Measurements from ENCODE around the gene TAF10. TPM values are rescaled to one million over a fixed set of nuclear protein-coding genes. Genes with fewer than 3 reads are reported as not detected.

Gene TAF10
- total RNA-seq, 4 donors from 2014 or later: 55.9 to 90.8 (median 74.5) TPM

DNA sequence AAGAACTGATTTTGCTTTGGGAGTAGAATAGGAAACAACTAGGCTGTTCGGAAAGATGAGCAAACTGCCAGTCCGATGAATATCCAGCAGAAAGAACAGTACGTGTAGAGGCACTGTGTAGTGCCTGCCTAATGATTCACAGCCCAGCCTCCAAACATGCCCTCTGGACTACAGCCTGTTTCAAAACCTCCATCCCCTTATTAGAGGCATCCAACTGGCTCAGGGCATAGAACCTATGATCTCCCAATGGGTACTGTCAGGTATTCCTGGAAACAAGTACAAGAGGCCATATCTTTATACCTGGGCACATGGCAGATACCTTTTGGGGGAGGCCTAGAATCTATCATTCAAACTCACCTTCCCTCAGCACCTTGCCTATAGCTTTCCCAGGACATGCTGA, 13.5 kb downstream of the TAF10 start:
- H3K9me3 ChIP-seq: no peaks in the 10 kb centered on the region

DNA sequence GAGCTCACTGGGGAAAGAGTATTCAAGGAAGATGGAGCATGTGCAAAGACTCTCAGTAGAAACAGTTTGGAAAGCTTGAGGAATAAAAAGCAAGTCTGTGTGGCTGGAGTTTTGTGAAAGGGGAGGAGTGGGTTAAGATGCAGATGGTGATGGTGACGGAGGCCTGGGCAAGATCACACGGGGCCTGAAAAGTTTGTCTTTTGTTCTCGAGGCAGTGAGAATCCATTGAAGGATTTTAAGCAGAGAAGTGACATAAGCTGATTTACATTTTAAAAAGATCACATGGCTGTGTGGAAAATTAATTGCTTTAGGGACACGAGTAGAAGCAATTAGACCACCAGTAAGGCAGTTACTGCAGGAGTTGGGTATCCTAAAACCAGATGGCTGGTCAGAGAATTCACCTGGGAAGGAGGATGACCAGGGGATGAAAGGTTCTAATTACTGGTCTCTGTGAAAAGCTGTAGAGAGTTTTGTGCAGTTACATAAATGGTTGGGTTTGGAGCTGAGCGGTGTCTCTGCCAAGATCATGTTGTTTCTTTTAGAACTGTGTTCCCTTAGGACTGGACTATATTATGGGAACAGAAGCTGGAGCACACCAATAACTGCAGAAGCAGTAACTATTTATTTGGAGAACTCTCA, 15.7 kb downstream of the TAF10 start:
- Histone ChIP-seq H3K27ac (peak overlapping the region in 1 of 4 donors; percentile 29), H3K4me1 (peaks cover 0 to 8% (median 0%) of the 10 kb centered on the region in 4 donors), H3K4me3 (no peak overlapping the region), H3K27me3 (no peaks in the 10 kb centered on the region), H3K9me3 (no peaks in the 10 kb centered on the region), H3K36me3 (peaks cover 0 to 88% (median 0%) of the 10 kb centered on the region in 3 donors)
- TF ChIP-seq, protein P1, sequence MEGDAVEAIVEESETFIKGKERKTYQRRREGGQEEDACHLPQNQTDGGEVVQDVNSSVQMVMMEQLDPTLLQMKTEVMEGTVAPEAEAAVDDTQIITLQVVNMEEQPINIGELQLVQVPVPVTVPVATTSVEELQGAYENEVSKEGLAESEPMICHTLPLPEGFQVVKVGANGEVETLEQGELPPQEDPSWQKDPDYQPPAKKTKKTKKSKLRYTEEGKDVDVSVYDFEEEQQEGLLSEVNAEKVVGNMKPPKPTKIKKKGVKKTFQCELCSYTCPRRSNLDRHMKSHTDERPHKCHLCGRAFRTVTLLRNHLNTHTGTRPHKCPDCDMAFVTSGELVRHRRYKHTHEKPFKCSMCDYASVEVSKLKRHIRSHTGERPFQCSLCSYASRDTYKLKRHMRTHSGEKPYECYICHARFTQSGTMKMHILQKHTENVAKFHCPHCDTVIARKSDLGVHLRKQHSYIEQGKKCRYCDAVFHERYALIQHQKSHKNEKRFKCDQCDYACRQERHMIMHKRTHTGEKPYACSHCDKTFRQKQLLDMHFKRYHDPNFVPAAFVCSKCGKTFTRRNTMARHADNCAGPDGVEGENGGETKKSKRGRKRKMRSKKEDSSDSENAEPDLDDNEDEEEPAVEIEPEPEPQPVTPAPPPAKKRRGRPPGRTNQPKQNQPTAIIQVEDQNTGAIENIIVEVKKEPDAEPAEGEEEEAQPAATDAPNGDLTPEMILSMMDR (IDR thresholded peaks at IDR 0.05): no peak
- no peak for TF ChIP-seq POLR2A (IDR thresholded peaks at IDR 0.05)
- DNase-seq: no peak

More for the DNA sequence above, 13.5 kb downstream of the TAF10 start:
- no peak for TF ChIP-seq POLR2A (IDR thresholded peaks at IDR 0.05)
- TF ChIP-seq, protein P1 (IDR thresholded peaks at IDR 0.05): no peak
- no peak for DNase-seq
- Histone ChIP-seq H3K27me3 (no peaks in the 10 kb centered on the region), H3K4me3 (no peak overlapping the region), H3K36me3 (peaks cover 0 to 74% (median 0%) of the 10 kb centered on the region in 3 donors), H3K27ac (no peak overlapping the region), H3K4me1 (peaks cover 0 to 20% (median 4%) of the 10 kb centered on the region in 4 donors)

DNA sequence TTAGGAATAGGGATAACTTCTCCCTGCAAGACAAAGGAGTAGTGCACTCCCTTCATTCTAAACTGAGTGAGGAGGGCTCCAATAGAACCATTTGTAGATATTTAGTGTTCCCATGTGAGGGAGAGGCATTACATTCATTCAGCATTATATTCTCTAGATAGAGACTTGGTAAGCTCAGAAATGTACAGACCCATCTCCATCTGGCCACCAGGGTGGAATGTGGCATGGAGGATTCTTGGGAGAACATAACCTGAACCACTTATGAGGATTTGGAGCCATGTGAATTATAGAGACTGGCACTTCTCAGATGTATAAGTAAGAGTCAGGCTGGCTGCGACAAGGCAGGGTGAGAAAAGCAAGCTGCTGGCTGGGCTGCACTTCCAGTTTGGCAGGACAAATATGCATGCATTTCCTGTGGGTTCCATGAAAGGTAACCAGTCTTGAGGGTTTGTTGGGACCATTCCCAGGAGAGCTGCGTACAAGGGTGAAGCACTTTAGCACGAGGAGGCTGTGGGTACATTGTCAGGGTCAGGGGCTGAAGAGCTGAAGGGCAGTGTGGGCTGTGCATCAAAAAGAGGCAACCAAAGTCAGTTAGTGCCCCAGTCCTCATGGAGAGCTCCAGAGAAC, 17.8 kb downstream of the TAF10 start:
- Histone ChIP-seq H3K4me1 (no peaks in the 10 kb centered on the region), H3K36me3 (peaks cover 0 to 74% (median 0%) of the 10 kb centered on the region in 3 donors), H3K27ac (no peak overlapping the region), H3K4me3 (no peak overlapping the region), H3K9me3 (no peaks in the 10 kb centered on the region), H3K27me3 (no peaks in the 10 kb centered on the region)
- DNase-seq: no peak
- no peak for TF ChIP-seq POLR2A (IDR thresholded peaks at IDR 0.05)
- TF ChIP-seq, protein P1 (IDR thresholded peaks at IDR 0.05): no peak

DNA sequence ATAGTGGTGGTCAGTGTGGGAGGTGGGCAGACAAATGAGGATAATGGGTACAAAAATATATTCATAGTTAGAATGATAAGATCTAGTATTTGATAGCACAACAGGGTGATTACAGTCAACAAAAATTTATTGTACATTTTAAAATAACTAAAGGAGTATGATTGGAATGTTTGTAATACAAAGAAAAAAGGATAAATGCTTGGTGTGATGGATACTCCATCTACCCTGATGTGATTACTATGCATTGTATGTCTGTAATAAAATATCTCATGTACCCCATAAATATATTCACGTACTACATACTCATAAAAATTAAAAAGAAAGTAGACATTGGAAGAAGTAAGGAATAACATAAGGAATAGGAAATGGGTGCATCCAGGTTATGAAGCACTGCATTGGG, 24.0 kb downstream of the TAF10 start:
- no peaks in the 10 kb centered on the region for H3K27me3 ChIP-seq
- H3K4me1 ChIP-seq: no peaks in the 10 kb centered on the region
- peaks cover 0 to 22% (median 0%) of the 10 kb centered on the region in 3 donors for H3K36me3 ChIP-seq
- peaks cover 0 to 6% (median 0%) of the 10 kb centered on the region in 4 donors for H3K9me3 ChIP-seq
- no peak overlapping the region for H3K4me3 ChIP-seq
- DNase-seq: no peak
- no peak overlapping the region for H3K27ac ChIP-seq
- TF ChIP-seq, protein P1 (IDR thresholded peaks at IDR 0.05): no peak
- TF ChIP-seq POLR2A (IDR thresholded peaks at IDR 0.05): no peak

DNA sequence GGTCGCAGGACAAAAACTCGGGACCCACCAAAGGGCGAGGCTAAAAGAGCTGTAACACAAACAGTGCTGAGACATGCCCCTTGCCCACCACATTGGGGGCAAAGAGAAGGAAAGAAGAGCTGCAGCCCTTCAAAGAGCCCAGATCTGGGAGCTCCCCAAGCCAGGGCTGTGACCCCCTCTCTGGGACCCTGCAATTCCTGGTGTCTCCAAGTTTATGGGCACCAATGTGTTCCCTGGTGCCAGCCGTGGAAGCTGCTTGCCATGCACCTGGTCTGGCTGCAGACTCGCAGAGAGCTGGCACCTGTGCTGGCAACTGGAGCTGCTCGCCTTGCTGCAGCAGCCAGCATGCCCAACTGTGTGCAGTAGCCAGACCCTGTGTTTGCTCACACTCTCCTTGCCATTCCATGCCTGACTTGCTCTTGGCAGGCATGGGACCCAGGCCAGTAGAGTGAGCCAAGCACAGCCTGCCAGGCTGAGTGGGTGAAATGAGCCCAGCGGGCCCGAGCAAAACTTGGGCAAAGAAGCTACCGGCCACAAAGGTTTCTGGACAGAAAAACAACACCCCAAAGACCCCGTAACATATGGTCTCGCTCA, 24.6 kb downstream of the TAF10 start:
- H3K9me3 ChIP-seq: peaks cover 0 to 6% (median 0%) of the 10 kb centered on the region in 4 donors
- DNase-seq: no peak
- no peaks in the 10 kb centered on the region for H3K4me1 ChIP-seq
- H3K27me3 ChIP-seq: no peaks in the 10 kb centered on the region
- no peak overlapping the region for H3K4me3 ChIP-seq
- H3K36me3 ChIP-seq: peaks cover 0 to 18% (median 0%) of the 10 kb centered on the region in 3 donors
- no peak for TF ChIP-seq POLR2A (IDR thresholded peaks at IDR 0.05)
- TF ChIP-seq, protein P1 (IDR thresholded peaks at IDR 0.05): no peak
- H3K27ac ChIP-seq: no peak overlapping the region
